HepG2 (cell line): Measurements from ENCODE around the gene PADI1. TPM values are rescaled to one million over a fixed set of nuclear protein-coding genes. Genes with fewer than 3 reads are reported as not detected.

Source experiments
- ZNF318 ChIP-seq: sonication (generic); formaldehyde crosslinking; IDR thresholded peaks from 2 replicates; pipeline ENCODE4 v1.4.0; 2020; ENCODE audit warnings: mild to moderate bottlenecking, missing genetic modification reagents
- ZNF407 ChIP-seq: sonication (generic); formaldehyde crosslinking; IDR thresholded peaks from one replicate; pipeline ENCODE4 v1.5.1; 2020; ENCODE audit warnings: mild to moderate bottlenecking, missing genetic modification reagents; ENCODE audit errors: not compliant biosample characterization
- polyA plus RNA-seq, 8 experiments: library from polyadenylated mRNA; depleted of rRNA in 3 of 8; stranded (reverse) in 7 of 8; unstranded in 1 of 8; fragments of >200 nt; fragmentation: Illumina TruSeq in 4 of 8; extraction: Trizol in 4 of 8; gene quantifications; 2 replicates each; pipeline versions ENCODE4 v1.2.1 to v1.2.3, GENCODE V29; 2011 to 2016; ENCODE audit warnings: low read depth in 4 of 8, missing spikeins in 1 of 8, mixed read lengths in 1 of 8; ENCODE audit not compliant: insufficient read depth in 1 of 8
- total RNA-seq, 5 experiments: library from RNA; depleted of rRNA; stranded (reverse); fragments of >200 nt; fragmentation: Illumina TruSeq; extraction: Trizol; gene quantifications; 2 replicates each; pipeline ENCODE4 v1.2.3, GENCODE V29; 2016; ENCODE audit warnings: low read depth in 1 of 5

PADI1 gene
- total and polyA plus RNA-seq, 2 of the 13 experiments (the other 11 are each of a cell fraction or from before 2014, with no cell fraction given): not detected

- TF ChIP-seq ZNF407 (no peak), ZNF318 (CRISPR knock-in tag) (no peak)
Observed at GRCh38 chr1:17207540-17207939, 2.6 kb downstream of the PADI1 start (continued).
